GM21737 (cell line): Measurements from ENCODE around the gene CHD1L.
"Not testable (repeated sequence)": the region's sequence is repeated elsewhere in the genome, so short reads cannot be mapped to it uniquely, and the experiment has no call there.

Source experiments
- ATAC-seq: cut with Tn5 transposase; IDR thresholded peaks from one replicate; pipeline ENCODE4 v1.9.1; 2021; ENCODE audit warnings: mild to moderate bottlenecking, moderate library complexity; ENCODE audit not compliant: unreplicated experiment

Gene CHD1L

DNA sequence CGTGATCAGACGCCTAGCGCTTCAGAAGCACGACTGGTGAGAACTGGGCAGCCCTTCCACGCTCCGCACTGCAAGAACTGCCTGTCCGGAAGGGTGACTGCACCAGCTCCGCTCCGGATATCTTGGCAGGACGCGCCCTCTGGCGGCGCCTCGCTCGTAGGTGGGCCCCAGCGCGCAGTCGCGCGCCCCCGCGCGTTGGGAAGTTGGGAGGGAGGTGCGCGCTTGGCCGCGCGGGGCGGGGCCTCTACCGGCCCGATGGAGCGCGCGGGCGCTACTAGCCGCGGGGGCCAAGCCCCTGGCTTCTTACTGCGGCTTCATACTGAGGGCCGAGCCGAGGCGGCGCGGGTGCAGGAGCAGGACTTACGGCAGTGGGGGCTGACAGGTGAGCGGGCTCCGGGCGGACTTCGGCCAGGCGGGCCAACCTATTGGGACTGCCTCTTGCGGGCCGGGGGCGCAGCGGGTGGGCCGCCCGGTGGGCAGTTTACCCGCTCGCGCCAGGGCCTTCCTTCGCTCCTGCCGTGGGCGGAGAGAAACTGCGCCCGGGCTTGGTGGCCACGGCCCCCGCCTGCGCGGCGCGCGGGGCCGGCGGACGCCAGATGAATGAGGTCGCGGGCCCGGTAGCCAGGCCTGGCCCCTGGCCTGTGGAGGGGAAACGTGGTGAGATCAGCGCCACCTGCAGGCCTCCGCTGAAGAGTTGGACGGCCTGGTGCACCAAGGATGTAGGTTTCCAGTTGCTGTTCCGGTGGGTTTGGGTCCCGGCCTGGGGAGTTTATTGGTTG is at the start of gene CHD1L:
CHD1L (plus strand) TSS at position 236 of the 779 bp plus-strand sequence; CDS start at position 256, 20 bp downstream.
- ATAC-seq = peak; percentile 88

DNA sequence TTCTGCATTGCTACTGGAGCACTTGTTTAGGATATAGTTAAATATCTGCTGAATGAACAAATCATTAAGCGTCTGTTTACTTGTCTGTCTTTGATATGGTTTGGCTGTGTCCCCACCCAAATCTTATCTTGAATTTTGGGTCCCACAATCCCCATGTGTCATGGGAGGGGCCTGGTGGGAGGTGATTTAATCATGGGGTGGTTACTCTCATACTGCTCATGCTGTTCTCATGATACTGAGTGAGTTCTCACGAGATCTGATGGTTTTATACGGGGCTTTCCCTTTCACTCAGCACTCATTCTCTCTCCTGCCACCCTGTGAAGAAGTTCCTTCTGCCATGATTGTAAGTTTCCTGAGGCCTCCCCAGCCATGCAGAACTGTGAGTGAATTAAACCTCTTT is 45.2 kb upstream of the CHD1L start:
- not testable (repeated sequence) for ATAC-seq

DNA sequence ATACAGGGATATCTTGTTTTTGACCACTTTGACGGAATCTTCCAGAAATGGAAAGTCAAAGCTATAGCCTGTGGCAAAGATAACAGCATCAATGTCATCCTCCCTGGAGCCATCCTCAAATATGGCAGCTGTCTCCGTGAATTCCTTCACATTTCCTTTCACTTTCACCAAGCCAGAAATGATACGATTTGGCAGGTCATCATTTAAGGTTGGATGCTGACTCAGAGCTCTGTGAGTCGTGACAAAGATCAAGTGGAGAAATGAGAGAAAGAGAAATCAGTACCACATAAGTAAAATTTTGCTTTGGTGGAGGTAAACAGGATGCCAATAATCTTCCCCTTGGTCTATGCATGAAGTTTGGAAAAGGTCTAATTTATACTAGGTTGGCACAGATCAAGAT is 41.2 kb upstream of the CHD1L start:
- no peak for ATAC-seq

DNA sequence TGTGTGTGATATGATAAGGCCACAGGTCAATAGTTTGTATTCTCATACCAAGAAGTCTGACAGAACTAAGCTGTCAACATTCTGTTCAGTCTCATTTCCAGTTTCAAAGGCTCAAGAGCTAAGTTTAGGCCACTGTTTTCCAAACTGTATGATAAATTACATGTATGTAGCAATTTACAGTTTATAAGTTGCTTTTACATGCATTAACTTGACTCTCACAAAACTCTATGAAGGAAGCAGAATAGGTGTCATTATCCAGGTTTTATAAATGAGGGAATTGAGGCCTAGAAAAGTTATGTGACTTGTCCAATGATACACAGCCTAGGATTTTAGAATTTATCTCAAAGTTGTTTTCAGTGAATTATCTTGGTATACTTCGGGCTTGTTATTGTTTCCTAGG is 40.7 kb upstream of the CHD1L start:
- ATAC-seq = no peak

DNA sequence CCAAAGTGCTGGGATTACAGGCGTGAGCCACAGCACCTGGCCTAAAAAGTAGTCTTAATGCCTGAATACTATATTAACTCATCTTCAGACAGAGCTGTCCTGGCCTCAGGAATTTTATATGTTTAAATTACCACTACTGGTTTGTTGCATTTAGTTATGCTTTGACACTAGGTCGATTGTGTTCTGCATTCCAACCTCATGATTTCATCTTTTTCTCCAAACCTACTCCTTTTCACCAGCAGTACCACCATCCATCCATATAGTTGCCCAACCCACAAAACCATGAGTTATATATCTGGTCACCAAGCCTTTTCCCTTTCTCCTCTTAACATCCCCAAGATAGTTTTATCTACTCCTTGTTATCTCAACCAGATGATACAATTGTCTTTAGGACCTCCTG is 39.9 kb upstream of the CHD1L start:
- no peak for ATAC-seq

DNA sequence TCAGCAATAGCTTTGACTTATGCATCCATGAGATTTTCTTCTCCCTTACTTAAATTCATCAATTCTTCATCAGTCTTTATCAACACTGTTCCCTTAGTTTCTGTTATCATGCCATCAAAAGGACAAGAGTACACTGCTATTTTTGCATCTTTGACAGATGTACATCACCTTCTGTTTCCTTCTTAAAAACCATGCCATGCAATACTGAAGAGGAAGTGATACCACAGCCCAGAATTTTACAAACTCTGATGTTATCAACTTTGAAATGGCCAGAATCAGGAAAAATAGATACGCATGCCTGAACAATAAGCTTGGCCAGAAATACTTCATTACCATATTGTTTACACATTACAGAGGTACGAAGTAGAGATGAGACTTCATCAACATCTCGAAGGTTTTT is 38.4 kb upstream of the CHD1L start:
- no peak for ATAC-seq

DNA sequence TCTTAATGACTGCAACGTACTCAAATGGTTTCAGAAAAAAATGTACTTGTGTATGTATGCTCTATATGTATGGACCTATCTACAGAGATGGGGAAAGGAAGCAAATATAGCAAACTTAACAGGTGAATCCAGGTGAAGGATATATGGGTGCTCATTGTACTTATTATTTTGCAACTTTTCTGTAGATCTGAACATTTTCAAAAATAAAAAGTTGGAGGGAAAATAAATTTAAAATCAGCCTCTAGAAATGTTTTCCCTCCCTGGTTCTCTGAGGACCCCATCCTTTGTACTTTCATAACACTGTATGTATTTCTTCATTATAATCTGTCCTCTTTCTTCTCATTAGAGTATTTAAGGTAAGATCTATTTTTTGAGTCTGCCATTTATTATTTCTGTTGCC is 35.3 kb upstream of the CHD1L start:
- no peak for ATAC-seq

DNA sequence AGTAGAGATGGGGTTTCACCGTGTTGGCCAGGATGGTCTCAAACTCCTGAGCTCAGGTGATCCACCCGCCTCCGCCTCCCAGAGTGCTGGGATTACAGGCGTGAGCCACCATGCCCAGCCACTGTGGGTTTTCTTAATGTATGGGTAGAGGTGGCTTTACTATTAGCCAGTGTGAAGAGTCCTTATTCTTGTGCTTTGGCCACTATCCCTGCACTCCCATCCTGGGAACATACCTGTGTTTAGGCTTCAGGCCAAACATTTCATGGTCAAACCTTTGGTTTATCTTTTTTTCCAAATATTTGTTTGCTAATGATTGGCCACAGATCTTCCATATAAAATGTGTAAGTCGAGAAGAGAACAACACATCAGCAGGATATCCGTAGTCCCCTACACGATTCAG is 33.9 kb upstream of the CHD1L start:
- ATAC-seq = no peak

DNA sequence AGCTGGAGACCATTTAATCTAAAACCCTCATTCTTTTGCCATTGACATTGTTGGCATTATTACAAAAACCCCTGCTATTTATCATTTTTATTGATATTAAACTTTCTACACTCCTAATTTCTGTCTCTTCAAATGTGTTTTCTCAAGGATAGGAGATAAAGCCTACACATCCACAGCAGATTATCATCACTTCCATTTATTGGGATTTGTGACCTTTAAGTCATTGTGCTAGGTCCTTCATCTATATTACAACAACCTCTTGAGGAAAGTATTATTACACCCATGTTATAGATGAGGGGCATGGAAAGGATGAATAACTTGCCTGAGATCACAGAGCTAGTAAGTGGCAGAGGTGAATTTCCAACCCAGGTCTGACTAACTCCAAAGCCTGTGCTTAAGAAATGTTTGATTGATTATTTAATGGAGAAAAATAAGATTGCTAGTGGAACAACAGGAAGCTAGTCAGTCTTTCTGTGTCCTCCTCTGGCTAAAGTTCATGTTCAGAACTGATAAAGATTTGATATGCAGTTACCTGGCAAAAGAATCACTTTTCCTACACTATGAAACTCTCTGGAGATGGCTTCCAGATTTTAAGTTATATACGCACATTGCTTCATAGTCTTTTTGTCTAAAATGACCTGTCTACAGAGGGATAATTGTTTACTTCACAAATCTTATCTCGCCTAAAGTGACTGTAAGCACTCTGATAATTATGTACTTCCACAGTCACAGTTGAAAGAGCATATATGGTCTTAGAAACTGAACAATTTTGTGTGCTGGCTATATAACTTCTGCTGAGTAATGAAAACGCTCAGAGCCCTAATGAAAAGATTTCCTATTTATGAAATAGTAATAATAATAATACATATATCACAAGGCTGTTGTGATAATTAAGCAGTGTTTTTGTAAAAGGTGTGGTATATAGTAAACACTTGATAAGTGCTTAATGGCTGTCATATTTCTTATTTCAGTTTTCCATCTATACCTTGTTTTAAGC is 32.4 kb upstream of the CHD1L start:
- ATAC-seq = no peak

DNA sequence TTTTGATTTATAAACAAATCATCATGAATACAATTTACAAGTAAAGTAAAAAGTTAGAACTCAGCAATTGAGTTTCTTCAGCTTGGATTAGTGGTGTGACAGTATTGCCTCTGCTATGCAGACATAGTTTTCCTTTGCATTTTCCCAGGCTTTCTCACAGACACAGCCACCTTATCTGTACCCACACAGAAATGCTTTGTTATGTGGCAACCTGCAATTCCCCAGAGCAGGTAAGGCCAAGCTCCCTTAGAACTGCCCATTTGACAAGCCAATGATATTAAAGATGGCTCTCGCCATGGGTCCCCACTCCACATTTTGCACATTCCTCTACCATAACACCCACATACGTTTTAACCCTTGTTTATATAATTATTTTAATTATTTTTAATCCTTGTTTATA is 31.5 kb upstream of the CHD1L start:
- ATAC-seq = no peak

DNA sequence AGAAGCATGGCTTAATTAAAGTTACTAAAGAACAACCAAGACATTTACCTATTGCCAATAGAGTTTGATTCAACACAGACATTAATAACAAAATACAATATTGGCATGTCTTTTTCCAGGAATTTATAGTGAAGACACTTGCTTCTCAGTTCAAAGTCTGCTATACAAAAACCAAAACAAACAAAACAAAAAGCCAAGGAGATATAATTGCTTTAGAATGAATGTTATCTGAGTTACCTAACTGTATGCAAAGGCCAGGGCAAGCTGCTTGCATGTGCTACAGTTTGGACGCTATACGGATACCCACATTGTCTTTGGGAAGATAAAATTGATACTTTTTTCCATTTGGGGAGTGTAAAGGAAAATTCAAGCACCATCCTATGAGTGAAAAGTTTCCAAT is 30.9 kb upstream of the CHD1L start:
- no peak for ATAC-seq

DNA sequence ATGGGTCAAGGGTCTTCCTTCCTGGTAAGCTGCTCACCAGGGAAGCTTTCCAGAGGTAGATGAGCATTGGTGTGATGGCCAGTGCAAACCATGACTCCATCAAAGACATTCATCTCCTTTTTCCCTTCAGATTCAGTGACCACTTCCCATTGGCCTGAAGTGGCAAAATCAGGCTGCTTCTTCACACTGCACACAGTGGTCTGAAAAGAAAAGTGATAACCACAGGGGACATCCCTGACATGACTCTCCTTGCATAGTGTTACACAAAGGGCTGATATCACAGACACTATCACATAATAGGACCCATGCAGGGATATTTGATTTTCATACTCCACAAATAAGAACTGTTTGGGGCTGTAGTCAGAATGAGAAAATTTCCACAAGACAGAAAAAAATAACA is 29.2 kb upstream of the CHD1L start:
- ATAC-seq = no peak

DNA sequence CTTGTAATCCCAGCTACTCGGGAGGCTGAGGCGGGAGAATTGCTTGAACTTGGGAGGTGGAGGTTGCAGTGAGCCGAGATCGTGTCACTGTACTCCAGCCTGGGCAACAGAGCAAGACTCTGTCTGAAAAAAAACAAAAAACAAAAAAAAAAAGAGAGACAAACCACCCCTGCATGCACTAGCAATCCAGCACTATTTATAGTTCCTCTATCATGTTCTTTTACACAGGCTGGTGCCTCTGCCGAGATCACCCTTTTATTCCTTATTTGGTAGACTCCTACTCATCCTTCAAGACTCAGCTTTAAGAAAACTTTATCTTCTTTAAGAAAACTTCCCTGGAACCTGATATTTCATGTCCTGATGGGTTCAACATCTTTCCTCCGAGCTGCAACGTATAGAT is 28.2 kb upstream of the CHD1L start:
- no peak for ATAC-seq

DNA sequence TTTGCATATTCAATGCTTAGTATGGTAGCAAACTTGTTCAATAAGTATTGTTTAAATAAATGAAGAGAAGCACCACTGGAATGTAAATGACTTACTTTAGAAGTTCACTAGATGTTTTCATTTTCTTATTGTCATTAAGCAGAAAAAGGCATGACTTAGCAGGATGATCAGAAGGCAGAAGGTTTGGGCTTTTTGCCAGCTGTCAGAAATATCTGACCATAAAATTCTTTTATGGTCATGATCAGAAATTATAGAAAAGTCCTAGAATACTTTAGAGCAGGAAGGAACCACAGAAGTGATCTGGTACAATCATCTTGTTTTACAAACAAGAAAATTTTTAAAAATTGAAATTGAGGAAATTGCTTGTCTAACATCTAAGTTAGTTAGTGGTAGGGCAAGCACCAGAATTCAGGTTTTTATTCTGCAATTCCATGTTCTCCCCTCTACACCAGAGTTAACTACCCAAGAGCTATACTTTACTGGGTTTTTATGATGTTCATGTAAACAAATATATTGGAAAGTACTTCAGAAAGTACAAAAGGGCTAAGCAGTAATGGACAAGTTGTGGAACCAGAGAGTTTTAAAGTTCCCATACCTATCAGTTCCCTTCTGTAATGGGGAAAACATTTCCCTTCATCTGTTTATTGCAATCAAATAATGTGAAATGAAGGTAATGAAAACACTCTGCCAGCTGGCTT is 27.5 kb upstream of the CHD1L start:
- ATAC-seq = no peak

DNA sequence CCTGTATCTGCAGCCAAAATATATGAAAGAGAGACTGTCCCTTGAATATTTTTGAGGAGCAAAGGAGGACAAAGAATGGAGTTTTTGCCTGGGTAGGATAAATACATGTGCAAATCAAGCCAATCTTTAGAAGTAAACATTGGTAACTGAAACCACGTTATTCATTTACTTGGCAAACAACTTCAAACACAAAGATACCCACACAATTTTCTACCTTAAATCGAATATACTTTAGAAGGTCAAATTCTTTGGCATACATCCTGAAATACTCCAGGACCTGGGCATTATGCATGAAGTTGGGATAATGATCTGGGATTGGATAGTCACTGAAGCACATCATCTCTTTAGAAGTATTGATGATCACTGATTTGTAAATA is 27.0 kb upstream of the CHD1L start:
- ATAC-seq = no peak

DNA sequence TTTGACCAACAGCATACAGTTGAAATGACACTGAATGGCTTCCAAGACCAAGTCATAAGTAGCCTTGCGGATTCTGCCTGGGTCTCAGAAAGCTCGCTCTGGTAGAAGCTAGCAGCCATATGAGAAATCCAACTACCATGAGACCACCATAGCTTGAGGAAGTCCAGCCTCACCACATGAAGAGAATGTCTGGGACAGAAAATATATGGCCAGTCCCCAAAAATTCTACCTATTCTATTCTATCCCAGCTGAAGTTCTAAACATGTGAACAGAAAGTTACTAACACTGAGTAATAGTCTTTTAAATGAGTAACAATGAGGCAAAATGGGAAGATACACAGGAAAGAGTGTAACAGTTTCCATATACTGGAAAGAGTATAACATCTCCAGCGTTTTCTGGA is 26.4 kb upstream of the CHD1L start:
- no peak for ATAC-seq

DNA sequence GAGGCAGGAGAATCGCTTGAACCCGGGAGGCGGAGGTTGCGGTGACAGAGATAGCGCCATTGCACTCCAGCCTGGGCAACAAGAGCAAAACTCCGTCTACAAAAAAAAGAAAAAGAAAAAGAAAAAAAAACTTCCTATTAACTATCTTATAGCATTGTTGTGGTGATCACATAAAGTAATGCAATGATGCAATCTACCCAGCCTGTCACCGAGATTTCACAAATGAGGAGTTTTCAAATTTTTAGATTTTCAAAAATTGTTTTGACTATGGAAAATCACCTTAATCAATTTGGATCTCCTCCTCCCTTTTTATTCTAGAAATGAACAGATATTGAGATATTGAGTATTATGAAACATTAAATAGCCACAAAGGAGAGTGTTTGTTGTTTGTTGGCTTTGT is 25.3 kb upstream of the CHD1L start:
- no peak for ATAC-seq

DNA sequence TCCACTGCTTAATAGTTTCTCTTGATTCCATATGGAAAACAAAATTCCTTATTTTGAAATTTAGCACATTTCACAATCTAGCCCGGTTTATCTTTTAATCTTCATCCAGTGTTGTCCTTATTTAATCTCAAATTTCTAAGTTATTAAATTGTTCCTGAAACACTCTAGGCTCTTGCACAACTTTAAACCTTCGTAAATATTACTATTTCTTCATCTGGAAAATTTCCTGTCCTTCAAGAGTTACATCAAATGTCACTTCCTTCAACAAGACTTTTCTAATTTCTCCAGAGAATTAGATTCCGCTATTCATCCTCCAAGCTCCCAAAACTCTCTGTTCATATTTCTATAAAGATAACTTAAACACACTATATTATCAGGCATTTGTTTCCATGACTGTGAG is 23.9 kb upstream of the CHD1L start:
- no peak for ATAC-seq

DNA sequence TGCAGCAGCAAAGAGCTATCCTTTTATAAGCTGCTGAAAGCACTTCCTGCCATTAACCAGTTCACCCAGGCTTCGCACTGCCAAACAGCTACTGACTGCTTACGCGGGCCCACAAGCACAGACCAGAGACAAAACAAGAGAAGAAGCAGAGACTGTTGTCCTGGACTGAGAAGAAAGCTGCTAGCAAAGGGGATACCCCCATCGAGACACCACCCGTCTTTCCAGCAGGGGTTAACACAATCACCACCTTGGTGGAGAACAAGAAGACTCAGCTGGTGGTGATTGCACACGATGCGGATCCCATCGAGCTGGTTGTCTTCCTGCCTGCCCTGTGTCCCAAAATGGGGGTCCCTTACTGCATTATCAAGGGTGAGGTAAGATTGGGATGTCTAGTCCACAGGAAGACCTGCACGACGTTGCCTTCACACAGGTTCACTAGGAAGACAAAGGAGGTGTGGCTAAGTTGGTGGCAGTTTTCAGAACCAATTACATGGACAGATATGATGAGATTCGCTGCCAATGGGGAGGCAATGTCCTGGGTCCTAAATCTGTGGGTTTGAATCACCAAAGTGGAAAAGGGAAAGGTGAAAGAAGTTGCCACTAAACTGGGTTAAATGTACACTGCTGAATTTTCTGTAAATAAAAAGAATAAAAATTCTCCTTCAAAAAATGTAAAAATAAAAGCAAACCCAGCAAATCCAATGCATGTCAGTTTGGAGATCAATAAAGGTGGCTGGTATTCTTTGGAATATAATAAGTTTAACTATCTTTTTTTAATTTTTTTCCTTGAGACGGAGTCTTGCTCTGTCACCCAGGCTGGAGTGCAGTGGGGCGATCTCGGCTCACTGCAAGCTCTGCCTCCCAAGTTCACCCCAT is 18.5 kb upstream of the CHD1L start:
- no peak for ATAC-seq

DNA sequence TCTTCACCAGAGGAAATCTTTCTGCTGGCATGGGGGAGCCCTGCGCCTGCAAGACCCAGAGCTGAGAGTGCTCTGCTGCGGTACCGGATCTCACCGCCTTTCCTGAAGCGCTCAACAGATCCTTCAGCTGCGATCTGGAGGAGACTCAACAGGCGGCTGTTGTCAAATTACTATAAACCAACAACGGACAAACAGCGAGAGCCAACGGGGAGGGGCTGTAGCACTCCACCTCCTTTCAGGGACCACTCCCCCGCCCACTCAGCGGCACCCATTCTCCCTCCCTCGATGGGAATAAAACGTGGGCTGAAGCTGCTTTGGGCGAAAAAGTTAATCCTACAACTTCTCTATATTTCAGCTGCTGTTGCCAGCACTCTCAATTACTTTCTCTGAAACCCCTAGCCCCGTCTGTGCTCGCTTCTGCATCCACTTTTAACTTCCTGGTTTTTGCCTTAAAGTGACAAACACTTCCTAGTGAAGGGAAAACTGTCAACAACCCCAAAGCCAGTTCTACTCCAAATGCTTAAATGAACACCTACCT is 17.2 kb upstream of the CHD1L start, which contains the start of gene FMO5:
FMO5 (minus strand) TSS at position 147 of the 538 bp plus-strand sequence. CDS start 310 bp downstream, outside the sequence.
- ATAC-seq = peak; percentile 60
